AG04449 (cell line): ENCODE results near the gene EDC4.

ENCODE experiments used
- CTCF ChIA-PET: fragments of 350-600 bp; formaldehyde crosslinking; extraction: SDS; loops from one replicate; lab custom pipeline; 2021; ENCODE audit warnings: antibody characterized with exemption; lab: Yijun Ruan, JAX
- POLR2A ChIA-PET: fragments of 400-600, 350-600 bp; formaldehyde crosslinking; extraction: SDS; loops from one replicate; lab custom pipeline; 2020; ENCODE audit warnings: antibody characterized with exemption, inconsistent platforms; lab: Yijun Ruan, JAX
- DNase-seq: peaks from one replicate; pipeline ENCODE4 v3.0.0-alpha.2; 2010; ENCODE audit warnings: low read depth, low spot score
- H3K4me3 ChIP-seq: 2 replicates; pipeline ENCODE4 v1.5.1; 2011; ENCODE audit warnings: low read depth, mild to moderate bottlenecking, control low read depth, low read length
- TF ChIP-seq, protein P1 (sequence below): IDR thresholded peaks from one replicate; pipeline ENCODE4 v1.5.1; 2011; ENCODE audit warnings: mild to moderate bottlenecking, moderate library complexity, low read length, control low read depth, inconsistent platforms; ENCODE audit not compliant: insufficient read depth; ENCODE audit errors: missing control alignments

EDC4 gene

GRCh38 chr16:67893743-67894399 lies 21.0 kb downstream of the EDC4 start:
- TF ChIP-seq, protein P1, sequence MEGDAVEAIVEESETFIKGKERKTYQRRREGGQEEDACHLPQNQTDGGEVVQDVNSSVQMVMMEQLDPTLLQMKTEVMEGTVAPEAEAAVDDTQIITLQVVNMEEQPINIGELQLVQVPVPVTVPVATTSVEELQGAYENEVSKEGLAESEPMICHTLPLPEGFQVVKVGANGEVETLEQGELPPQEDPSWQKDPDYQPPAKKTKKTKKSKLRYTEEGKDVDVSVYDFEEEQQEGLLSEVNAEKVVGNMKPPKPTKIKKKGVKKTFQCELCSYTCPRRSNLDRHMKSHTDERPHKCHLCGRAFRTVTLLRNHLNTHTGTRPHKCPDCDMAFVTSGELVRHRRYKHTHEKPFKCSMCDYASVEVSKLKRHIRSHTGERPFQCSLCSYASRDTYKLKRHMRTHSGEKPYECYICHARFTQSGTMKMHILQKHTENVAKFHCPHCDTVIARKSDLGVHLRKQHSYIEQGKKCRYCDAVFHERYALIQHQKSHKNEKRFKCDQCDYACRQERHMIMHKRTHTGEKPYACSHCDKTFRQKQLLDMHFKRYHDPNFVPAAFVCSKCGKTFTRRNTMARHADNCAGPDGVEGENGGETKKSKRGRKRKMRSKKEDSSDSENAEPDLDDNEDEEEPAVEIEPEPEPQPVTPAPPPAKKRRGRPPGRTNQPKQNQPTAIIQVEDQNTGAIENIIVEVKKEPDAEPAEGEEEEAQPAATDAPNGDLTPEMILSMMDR = no peak
- CTCF ChIA-PET = interaction anchor here (1.0 to 4.5 kb wide), 6 partner anchors 9 to 373 kb away, joined by 3 to 47 read pairs (median 5); partner anchors contain the start of gene NRN1L
- peak overlapping the region; percentile 91 for H3K4me3 ChIP-seq
- no peak for DNase-seq
- POLR2A ChIA-PET = interaction anchor here (0.5 kb wide), 1 partner anchor 10 kb away, joined by 3 read pairs; no protein-coding TSS in a partner anchor

GRCh38 chr16:67897231-67897630 lies 24.4 kb downstream of the EDC4 start:
- CTCF ChIA-PET = interaction anchor here (1.1 to 2.5 kb wide), 4 partner anchors 13 to 224 kb away, joined by 3 to 13 read pairs (median 7); partner anchors contain the start of gene NRN1L
- no peak overlapping the region for H3K4me3 ChIP-seq
- POLR2A ChIA-PET = interaction anchor here (1.0 to 1.3 kb wide), 2 partner anchors 38 to 51 kb away, joined by 3 to 5 read pairs; no protein-coding TSS in a partner anchor
- TF ChIP-seq, protein P1 = no peak
- no peak for DNase-seq

DNA sequence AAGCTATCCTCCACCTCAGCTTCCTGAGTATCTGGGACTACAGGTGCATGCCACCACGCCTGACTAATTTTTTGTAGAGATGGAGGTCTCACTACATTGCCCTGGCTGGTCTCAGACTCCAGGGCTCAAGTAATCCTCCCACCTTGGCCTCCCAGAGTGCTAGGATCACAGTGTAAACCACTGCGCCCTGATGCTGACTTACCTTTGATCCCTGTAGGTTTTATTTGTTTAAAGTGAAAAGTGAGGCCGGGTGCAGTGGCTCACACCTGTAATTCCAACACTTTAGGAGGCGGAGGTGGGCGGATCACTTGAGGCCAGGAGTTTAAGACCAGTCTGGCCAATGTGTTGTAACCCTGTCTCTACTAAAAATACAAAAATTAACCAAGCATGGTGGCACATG lies 28.9 kb downstream of the EDC4 start:
- no peak for DNase-seq
- ChIA-PET CTCF (interaction anchor here (3.6 kb wide), 1 partner anchor 18 kb away, joined by 18 read pairs; the partner anchor contains the start of gene NRN1L), POLR2A (no interaction called here)
- no peak overlapping the region for H3K4me3 ChIP-seq
- TF ChIP-seq, protein P1 = no peak

- POLR2A ChIA-PET = no interaction called here
- CTCF ChIA-PET = interaction anchor here (1.1 to 2.2 kb wide), 5 partner anchors 10 to 86 kb away, joined by 3 to 17 read pairs (median 4); partner anchors contain the start of genes NRN1L and PSKH1
- H3K4me3 ChIP-seq = no peak overlapping the region
These were observed 30.0 kb downstream of the EDC4 start for GRCh38 chr16:67902831-67903230.

DNA sequence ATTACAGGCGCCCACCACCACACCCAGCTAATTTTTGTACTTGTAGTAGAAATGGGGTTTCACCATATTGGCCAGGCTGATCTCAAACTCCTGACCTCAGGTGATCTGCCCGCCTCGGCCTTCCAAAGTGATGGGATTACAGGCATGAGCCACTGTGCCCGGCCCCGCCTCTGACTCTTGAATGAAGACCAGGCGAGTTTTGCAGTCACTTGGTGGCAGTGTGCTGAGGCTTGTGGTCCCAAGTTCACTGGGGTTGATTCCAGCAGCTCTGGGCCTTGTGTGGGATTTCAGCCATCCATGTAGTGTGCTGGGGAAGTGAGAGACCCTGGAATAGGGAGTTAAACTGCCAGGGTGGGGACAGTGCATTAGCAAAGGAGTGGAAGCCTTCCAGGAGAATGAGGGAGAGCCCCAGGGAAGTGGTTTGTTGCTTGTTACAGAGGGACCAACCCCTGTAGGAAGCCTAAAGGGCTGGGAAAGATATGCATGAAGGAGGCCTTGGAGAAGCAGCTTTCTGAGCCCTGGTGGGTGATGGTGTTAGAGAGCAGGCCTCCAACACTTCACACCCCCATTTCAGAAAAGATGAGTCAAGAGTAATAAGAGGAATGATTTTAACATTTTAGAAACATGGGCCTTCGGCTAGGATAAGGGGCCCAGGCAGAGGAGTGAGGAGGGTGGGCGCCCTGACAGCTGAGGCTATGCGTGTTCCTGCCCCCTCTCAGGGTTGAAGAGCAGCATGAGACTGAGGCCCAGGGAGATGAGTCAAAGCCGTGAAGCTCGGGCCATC lies 34.7 kb downstream of the EDC4 start:
- no peak overlapping the region for H3K4me3 ChIP-seq
- CTCF ChIA-PET = interaction anchor here (0.6 to 5.0 kb wide), 6 partner anchors 10 to 150 kb away, joined by 3 to 36 read pairs (median 3); partner anchors contain the start of gene NRN1L
- DNase-seq = no peak
- TF ChIP-seq, protein P1 = no peak
- POLR2A ChIA-PET = no interaction called here

More at GRCh38 chr16:67902831-67903230, 30.0 kb downstream of the EDC4 start:
- TF ChIP-seq, protein P1 = no peak
- no peak for DNase-seq
